ENCODE measurements around the gene DAND5.

Gene DAND5

GRCh38 chr19:12994701-12995595 is 25.6 kb downstream of the DAND5 start, which contains the start of gene NFIX:
Gene NFIX (plus strand): TSS chr19:12995475. CDS start chr19:12995838, 363 bp downstream.
- peak; percentile 48 for DNase-seq

- DNase-seq: no peak
Observed at GRCh38 chr19:12995596-12996405, 26.4 kb downstream of the DAND5 start.

- DNase-seq: no peak
Observed at GRCh38 chr19:12996406-12997094, 27.2 kb downstream of the DAND5 start.

GRCh38 chr19:12997179-12997966 is 28.0 kb downstream of the DAND5 start:
- no peak for DNase-seq

- DNase-seq: no peak
Observed at GRCh38 chr19:12997967-12998940, 28.9 kb downstream of the DAND5 start.

GRCh38 chr19:13001166-13001501 is 31.8 kb downstream of the DAND5 start:
- no peak for DNase-seq

GRCh38 chr19:13001502-13002165 is 32.3 kb downstream of the DAND5 start:
- no peak for DNase-seq

GRCh38 chr19:13002166-13002898 is 33.0 kb downstream of the DAND5 start:
- no peak for DNase-seq

GRCh38 chr19:13003081-13003480 is 33.7 kb downstream of the DAND5 start:
- no peak for DNase-seq

- no peak for DNase-seq
Observed at GRCh38 chr19:13004273-13004672, 34.9 kb downstream of the DAND5 start.

GRCh38 chr19:13005253-13005652 is 35.9 kb downstream of the DAND5 start:
- DNase-seq: no peak

- no peak for DNase-seq
Observed at GRCh38 chr19:13005861-13006370, 36.5 kb downstream of the DAND5 start.

- DNase-seq: no peak
Observed at GRCh38 chr19:13006431-13007281, 37.3 kb downstream of the DAND5 start.

- no peak for DNase-seq
Observed at GRCh38 chr19:13007292-13008045, 38.1 kb downstream of the DAND5 start.

GRCh38 chr19:13008926-13009787 is 39.8 kb downstream of the DAND5 start:
- no peak for DNase-seq

- no peak for DNase-seq
Observed at GRCh38 chr19:13010038-13010991, 40.9 kb downstream of the DAND5 start.
